H1 (cell line): ENCODE results near the gene TPM2. TPM values are rescaled to one million over a fixed set of nuclear protein-coding genes. Genes with fewer than 3 reads are reported as not detected.

Experiments
- CTCF ChIA-PET: fragments of 300-600 bp; sonication (Branson Sonifier 250); formaldehyde crosslinking; loops from one replicate; lab custom pipeline; 2021; ENCODE audit not compliant: partially characterized antibody; lab: Charles Lee
- POLR2A ChIA-PET: fragments of 300-600 bp; sonication (Branson Sonifier 250); formaldehyde crosslinking; loops from one replicate; lab custom pipeline; 2021; ENCODE audit warnings: inconsistent platforms; ENCODE audit not compliant: partially characterized antibody; lab: Charles Lee
- DNase-seq, 2 experiments: peaks; one replicate each; pipeline versions ENCODE4 v3.0.0 to v3.0.0-alpha.2; 2010 to 2022; ENCODE audit warnings: low spot score in 2 of 2, low read depth in 1 of 2, mixed read lengths in 1 of 2
- FAIRE-seq: peaks from 2 replicates; lab custom pipeline; 2011; peaks lifted over from hg19 to GRCh38; lab: Jason Lieb, UNC
- H2AFZ ChIP-seq: 2 replicates; pipeline ENCODE4 v1.8.1; 2012; ENCODE audit warnings: low read length, inconsistent platforms
- H2AK5ac ChIP-seq: 2 replicates; pipeline ENCODE4 v1.6.1; 2013; ENCODE audit warnings: low read depth, low read length
- H2BK120ac ChIP-seq: replicated peaks from 2 replicates; pipeline ENCODE3; 2013; ENCODE audit warnings: low read depth, low read length, inconsistent platforms
- H2BK12ac ChIP-seq: 2 replicates; pipeline ENCODE4 v1.6.1; 2013; ENCODE audit warnings: low read depth, low read length
- H2BK15ac ChIP-seq: 2 replicates; pipeline ENCODE4 v1.6.1; 2013; ENCODE audit warnings: low read length
- H2BK20ac ChIP-seq: 2 replicates; pipeline ENCODE4 v1.6.1; 2013; ENCODE audit warnings: low read length
- H2BK5ac ChIP-seq: 2 replicates; pipeline ENCODE4 v1.6.1; 2013; ENCODE audit warnings: low read depth, low read length
- H3K14ac ChIP-seq: 2 replicates; pipeline ENCODE4 v1.6.1; 2013; ENCODE audit warnings: inconsistent platforms; ENCODE audit not compliant: insufficient read length
- H3K18ac ChIP-seq: 2 replicates; pipeline ENCODE4 v1.6.1; 2013; ENCODE audit warnings: low read length; ENCODE audit errors: extremely low read depth
- H3K23ac ChIP-seq: 2 replicates; pipeline ENCODE4 v1.6.1; 2013; ENCODE audit warnings: inconsistent platforms; ENCODE audit not compliant: insufficient read length
- H3K23me2 ChIP-seq: 2 replicates; pipeline ENCODE4 v1.6.1; 2013; ENCODE audit warnings: low read depth, low read length
- H3K27ac ChIP-seq: 2 replicates; pipeline ENCODE4 v1.6.1; 2011; ENCODE audit warnings: low read depth, low read length, inconsistent platforms
- H3K27me3 ChIP-seq, 4 experiments: replicated peaks in 1 of 4; 1 replicate in 1 of 4; 2 replicates in 3 of 4; pipeline versions ENCODE4 v1.6.1 to v1.8.1; 2011 to 2013; ENCODE audit warnings: low read length in 3 of 4, mild to moderate bottlenecking in 3 of 4, inconsistent platforms in 2 of 4, mixed read lengths in 2 of 4, moderate library complexity in 1 of 4; ENCODE audit not compliant: control insufficient read depth in 3 of 4, insufficient read depth in 3 of 4; ENCODE audit errors: extremely low read depth in 1 of 4
- H3K36me3 ChIP-seq, 4 experiments: 2 replicates each; pipeline versions ENCODE4 v1.6.1 to v1.8.1; 2011 to 2013; ENCODE audit warnings: mild to moderate bottlenecking in 4 of 4, low read length in 3 of 4, moderate library complexity in 2 of 4, control low read depth in 1 of 4, inconsistent platforms in 1 of 4; ENCODE audit not compliant: insufficient read depth in 4 of 4, control insufficient read depth in 2 of 4
- H3K4ac ChIP-seq: replicated peaks from 2 replicates; pipeline ENCODE3; 2013; ENCODE audit warnings: low read length, low read depth, mixed read lengths, inconsistent platforms; ENCODE audit not compliant: insufficient read length
- H3K4me1 ChIP-seq, 4 experiments: replicated peaks in 1 of 4; 1 replicate in 1 of 4; 2 replicates in 3 of 4; pipeline versions ENCODE4 v1.6.1 to v1.8.1; 2011 to 2013; ENCODE audit warnings: low read length in 3 of 4, inconsistent platforms in 2 of 4, mixed read lengths in 1 of 4; ENCODE audit not compliant: insufficient read depth in 4 of 4, control insufficient read depth in 3 of 4
- H3K4me2 ChIP-seq, 2 experiments: 2 replicates each; pipeline versions ENCODE4 v1.6.1 to v1.8.1; 2011 to 2013; ENCODE audit warnings: low read depth in 2 of 2, low read length in 2 of 2, control low read depth in 1 of 2, inconsistent platforms in 1 of 2, mild to moderate bottlenecking in 1 of 2; ENCODE audit not compliant: insufficient read depth in 1 of 2
- H3K4me3 ChIP-seq, 4 experiments: fragments of 200-600, 300-600 bp in 1 of 4; sonication (generic), shearing (Covaris generic), sonication (Bioruptor Twin) in 1 of 4; 2 replicates each; pipeline versions ENCODE4 v1.5.1 to v1.8.1; 2011 to 2016; ENCODE audit warnings: low read length in 4 of 4, low read depth in 3 of 4, control low read depth in 2 of 4, inconsistent platforms in 2 of 4, mild to moderate bottlenecking in 2 of 4, mixed read lengths in 1 of 4, moderate library complexity in 1 of 4; ENCODE audit not compliant: insufficient read depth in 2 of 4; ENCODE audit errors: extremely low read depth in 1 of 4
- H3K56ac ChIP-seq: replicated peaks from 2 replicates; pipeline ENCODE3; 2013; ENCODE audit warnings: low read depth, mild to moderate bottlenecking, mixed read lengths, low read length, inconsistent platforms; ENCODE audit not compliant: insufficient read length
- H3K79me1 ChIP-seq: 2 replicates; pipeline ENCODE4 v1.6.1; 2013; ENCODE audit warnings: low read depth, low read length, control low read depth
- H3K79me2 ChIP-seq, 2 experiments: 2 replicates each; pipeline versions ENCODE4 v1.6.1 to v1.8.1; 2012 to 2013; ENCODE audit warnings: low read length in 2 of 2, mild to moderate bottlenecking in 2 of 2, inconsistent platforms in 1 of 2; ENCODE audit not compliant: insufficient read depth in 2 of 2, control insufficient read depth in 1 of 2
- H3K9ac ChIP-seq, 4 experiments: replicated peaks in 1 of 4; 1 replicate in 1 of 4; 2 replicates in 3 of 4; pipeline versions ENCODE4 v1.6.1 to v1.8.1; 2011 to 2013; ENCODE audit warnings: low read depth in 3 of 4, low read length in 3 of 4, control low read depth in 2 of 4, mild to moderate bottlenecking in 2 of 4, moderate library complexity in 2 of 4, inconsistent platforms in 1 of 4; ENCODE audit errors: extremely low read depth in 1 of 4
- H3K9me3 ChIP-seq, 2 experiments: 2 replicates each; pipeline versions ENCODE4 v1.6.1 to v1.8.1; 2012 to 2013; ENCODE audit warnings: mild to moderate bottlenecking in 2 of 2, moderate library complexity in 2 of 2, control low read depth in 1 of 2, inconsistent platforms in 1 of 2, low read depth in 1 of 2, low read length in 1 of 2, mixed read lengths in 1 of 2; ENCODE audit not compliant: insufficient read depth in 2 of 2
- H4K20me1 ChIP-seq, 2 experiments: replicated peaks in 1 of 2; 2 replicates each; pipeline versions ENCODE3 to v1.8.1; 2011 to 2013; ENCODE audit warnings: inconsistent platforms in 2 of 2, low read length in 2 of 2, mild to moderate bottlenecking in 1 of 2; ENCODE audit not compliant: insufficient read depth in 2 of 2, control insufficient read depth in 1 of 2
- H4K5ac ChIP-seq: 2 replicates; pipeline ENCODE4 v1.6.1; 2013; ENCODE audit warnings: low read length, low read depth, mixed read lengths, inconsistent platforms; ENCODE audit not compliant: insufficient read length
- H4K8ac ChIP-seq: 2 replicates; pipeline ENCODE4 v1.8.0; 2013; ENCODE audit warnings: mild to moderate bottlenecking, moderate library complexity, low read length, inconsistent platforms; ENCODE audit not compliant: insufficient read depth; ENCODE audit errors: extremely low read depth
- H4K91ac ChIP-seq: replicated peaks from 2 replicates; pipeline ENCODE3; 2013; ENCODE audit warnings: low read length, mixed read lengths, inconsistent platforms; ENCODE audit not compliant: insufficient read length
- BACH1 ChIP-seq: IDR thresholded peaks from 2 replicates; pipeline ENCODE4 v1.6.1; 2012; ENCODE audit warnings: low read length, improper control_type of control experiment
- CBX8 ChIP-seq: fragments of 300-800, 300-1000 bp; sonication (generic); IDR thresholded peaks from 2 replicates; pipeline ENCODE4 v1.7.1; 2016; ENCODE audit warnings: low read depth, low read length, borderline replicate concordance
- EP300 ChIP-seq, 2 experiments: IDR thresholded peaks; 1 replicate in 1 of 2; 2 replicates in 1 of 2; pipeline ENCODE4 v1.6.1; 2011 to 2012; ENCODE audit warnings: low read depth in 2 of 2, low read length in 2 of 2, mild to moderate bottlenecking in 2 of 2, borderline replicate concordance in 1 of 2, inconsistent platforms in 1 of 2, moderate library complexity in 1 of 2
- HDAC2 ChIP-seq, 2 experiments: fragments of 300-600 bp in 1 of 2; sonication (generic) in 1 of 2; IDR thresholded peaks; 2 replicates each; pipeline ENCODE4 v1.6.1; 2011 to 2012; ENCODE audit warnings: low read depth in 2 of 2, low read length in 2 of 2, mild to moderate bottlenecking in 2 of 2, moderate library complexity in 2 of 2, borderline replicate concordance in 1 of 2, inconsistent platforms in 1 of 2
- JUN ChIP-seq: IDR thresholded peaks from 2 replicates; pipeline ENCODE4 v1.6.1; 2011; ENCODE audit warnings: low read depth, mild to moderate bottlenecking, improper control_type of control experiment, low read length
- PHF8 ChIP-seq: fragments of 200-600 bp; sonication (generic); conservative IDR thresholded peaks from 2 replicates; pipeline ENCODE4 v1.7.1; 2012; ENCODE audit warnings: low read depth, mild to moderate bottlenecking, inconsistent platforms, low read length, moderate library complexity
- RFX5 ChIP-seq: IDR thresholded peaks from 2 replicates; pipeline ENCODE4 v1.6.1; 2011; ENCODE audit warnings: low read depth, low read length, improper control_type of control experiment, borderline replicate concordance
- SP2 ChIP-seq: IDR thresholded peaks from 2 replicates; pipeline ENCODE4 v1.6.1; 2012; ENCODE audit warnings: mild to moderate bottlenecking, low read length, inconsistent platforms
- TAF1 ChIP-seq: IDR thresholded peaks from 2 replicates; pipeline ENCODE4 v1.6.1; 2011; ENCODE audit warnings: mild to moderate bottlenecking, low read depth, low read length
- TBP ChIP-seq: IDR thresholded peaks from 2 replicates; pipeline ENCODE4 v1.6.1; 2011; ENCODE audit warnings: low read depth, low read length, improper control_type of control experiment
- TCF12 ChIP-seq: IDR thresholded peaks from 2 replicates; pipeline ENCODE4 v1.6.1; 2011; ENCODE audit warnings: low read depth, mild to moderate bottlenecking, low read length
- WGBS, 2 experiments: shearing (Covaris generic) in 1 of 2; methylation state at CpG; one replicate each; pipeline versions ENCODE4 v1.1.6 to v1.1.7; 2013 to 2015; ENCODE audit warnings: low lambda C conversion rate in 2 of 2, mixed read lengths in 2 of 2, inconsistent platforms in 1 of 2, low coverage in 1 of 2, missing lambda C conversion rate in 1 of 2; ENCODE audit not compliant: insufficient replicate concordance in 2 of 2, insufficient coverage in 1 of 2, insufficient read length in 1 of 2; ENCODE audit errors: extremely low coverage in 1 of 2, missing lambda C conversion rate in 1 of 2; 5-methylcytosine and 5-hydroxymethylcytosine counted together
- polyA plus RNA-seq, 7 experiments: library from polyadenylated mRNA; depleted of rRNA in 3 of 7; stranded (reverse) in 5 of 7; unstranded in 2 of 7; fragments of >200 nt in 5 of 7; fragments of 200-250 nt in 2 of 7; gene quantifications; 1 replicate in 5 of 7; 2 replicates in 1 of 7; 4 replicates in 1 of 7; pipeline versions ENCODE4 v1.2.1 to v1.2.3, GENCODE V29; 2011 to 2013; ENCODE audit warnings: missing spikeins in 2 of 7, mixed read lengths in 2 of 7
- total RNA-seq: library from RNA; stranded (reverse); fragmentation: NEBNext Ultra II Directional; extraction: Animal tissue kit (Norgen Biotek cat#: 25700); gene quantifications from 2 replicates; pipeline ENCODE4 v1.2.1, GENCODE V29; 2021

Gene TPM2
- total and polyA plus RNA-seq, 2 of the 8 experiments (the other 6 are each of a cell fraction or from before 2014, with no cell fraction given): 62.5 to 181 TPM

DNA sequence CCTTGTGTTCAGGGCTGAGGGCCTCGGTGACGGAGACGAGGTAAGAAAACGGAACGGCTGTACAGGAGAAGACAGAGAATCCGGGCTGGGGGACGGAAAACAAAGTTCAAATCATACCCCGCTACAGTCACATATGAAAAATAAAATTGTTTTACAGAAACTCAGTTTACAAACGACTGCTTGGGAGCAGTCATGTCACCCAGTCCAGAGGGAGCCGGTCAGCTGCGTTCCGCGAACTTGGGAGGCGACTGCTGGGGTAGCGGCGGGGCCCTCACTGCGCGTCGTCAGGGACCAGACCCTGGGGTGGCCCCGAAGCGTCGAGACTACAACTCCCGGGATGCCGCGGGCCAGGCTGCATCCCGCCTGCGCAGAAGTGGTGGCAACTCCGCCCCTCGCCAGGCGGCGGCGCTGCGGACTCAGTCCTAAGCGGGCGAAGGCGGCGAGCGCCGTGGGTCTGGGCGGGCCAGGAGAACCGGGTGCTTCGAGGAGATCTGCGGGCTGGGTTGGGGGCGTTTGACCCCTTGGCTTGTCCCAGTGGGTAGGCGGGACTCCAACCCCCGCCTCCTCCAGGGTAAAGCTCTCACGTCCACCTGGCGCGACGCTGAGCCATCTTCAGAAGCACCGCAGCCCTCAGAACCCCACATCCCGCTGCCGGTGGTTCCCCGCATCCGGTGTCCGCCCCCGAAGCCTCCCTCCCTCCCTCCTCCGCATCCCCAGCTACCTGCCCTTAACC is 43.0 kb downstream of the TPM2 start:
- Histone ChIP-seq H3K27ac (no peak overlapping the region), H2BK15ac (no peak overlapping the region), H3K56ac (no peak overlapping the region), H2BK20ac (no peak overlapping the region), H4K91ac (no peak overlapping the region), H3K9ac (peak overlapping the region in 2 of 4 experiments; percentile 43 to 58; a peak in 1 of 7 replicates), H2AK5ac (no peak overlapping the region), H3K27me3 (no peaks in the 10 kb centered on the region), H3K23me2 (peaks cover 10% of the 10 kb centered on the region; the same call in 1 of the 2 replicates), H2AFZ (no peak overlapping the region; the same call in 1 of the 2 replicates), H4K5ac (peak overlapping the region; percentile 61), H3K4me2 (peak overlapping the region; percentile 72 to 82), H3K4me1 (peaks cover 0 to 17% (median 12%) of the 10 kb centered on the region in 4 experiments; a peak in 5 of 7 replicates), H2BK12ac (no peak overlapping the region), H2BK120ac (no peak overlapping the region), H3K18ac (peak overlapping the region; percentile 81), H4K8ac (no peak overlapping the region), H3K36me3 (no peaks in the 10 kb centered on the region; a peak in 2 of 8 replicates), H3K4me3 (peak overlapping the region; percentile 56 to 79 (median 60)), H3K4ac (no peak overlapping the region), H3K79me2 (no peaks in the 10 kb centered on the region), H4K20me1 (no peaks in the 10 kb centered on the region), H3K79me1 (no peaks in the 10 kb centered on the region), H3K23ac (no peak overlapping the region), H3K14ac (no peak overlapping the region), H2BK5ac (peak overlapping the region; percentile 88; the same call in 1 of the 2 replicates), H3K9me3 (no peaks in the 10 kb centered on the region)
- no peak for FAIRE-seq
- CTCF ChIA-PET: interaction anchor here (0.6 to 8.1 kb wide), 39 partner anchors 11 to 1491 kb away, joined by 3 to 149 read pairs (median 4); partner anchors contain the start of genes ARHGEF39, CCDC107, CD72 and RMRP
- 2% methylated on average over 49 of the region's 58 CpGs; no CpG with 5 or more reads in 1 of the 2 experiments for WGBS, 2 experiments
- peak in 1 of 2 experiments; percentile 98 for DNase-seq
- POLR2A ChIA-PET: interaction anchor here (0.5 to 6.2 kb wide), 14 partner anchors 10 to 85 kb away, joined by 3 to 53 read pairs (median 4); partner anchors contain the start of genes ARHGEF39, CCDC107, CREB3 and RMRP
- TF ChIP-seq PHF8 (peak; percentile 76), TCF12 (0 out of 2 replicates have a peak, but pooled peaks have one; percentile 41), TBP (peak; percentile 73; the same call in 1 of the 2 replicates), CBX8 (no peak), TAF1 (peak; percentile 68), RFX5 (no peak), HDAC2 (IDR thresholded peaks at IDR 0.05; ENCODE audit: borderline replicate concordance in 1 of 2, low read depth in 2 of 2, low read length in 2 of 2) (peak in 1 of 2 experiments; percentile 64; a peak in 1 of 4 replicates), BACH1 (0 out of 2 replicates have a peak, but pooled peaks have one; percentile 30), JUN (no peak), SP2 (no peak), EP300 (IDR thresholded peaks at IDR 0.05; ENCODE audit: borderline replicate concordance in 1 of 2, low read depth in 2 of 2, low read length in 2 of 2) (no peak)
